Muscle layer of duodenum (tissue), 2 donors: ENCODE measurements around the gene IWS1.

Source experiments
- H3K27ac ChIP-seq: one replicate; pipeline ENCODE4 v1.7.0; 2013; ENCODE audit warnings: mild to moderate bottlenecking, low read length
- H3K27me3 ChIP-seq: one replicate; pipeline ENCODE4 v1.7.0; 2013; ENCODE audit warnings: low read depth, mild to moderate bottlenecking, control low read depth, low read length
- H3K36me3 ChIP-seq, 2 donors: one replicate each; pipeline ENCODE4 v1.7.0; 2013; ENCODE audit warnings: low read length in 2 of 2, control low read depth in 1 of 2, mild to moderate bottlenecking in 1 of 2; ENCODE audit not compliant: insufficient read depth in 2 of 2, control insufficient read depth in 1 of 2
- H3K4me1 ChIP-seq, 2 donors: one replicate each; pipeline ENCODE4 v1.7.0; 2013; ENCODE audit warnings: low read length in 2 of 2, mild to moderate bottlenecking in 2 of 2, control low read depth in 1 of 2, moderate library complexity in 1 of 2; ENCODE audit not compliant: insufficient read depth in 2 of 2, control insufficient read depth in 1 of 2
- H3K4me3 ChIP-seq, 2 donors: one replicate each; pipeline ENCODE4 v1.7.0; 2013; ENCODE audit warnings: low read length in 2 of 2, low read depth in 1 of 2, mild to moderate bottlenecking in 1 of 2
- H3K9me3 ChIP-seq, 2 donors: one replicate each; pipeline ENCODE4 v1.7.0; 2013; ENCODE audit warnings: low read length in 2 of 2, control low read depth in 1 of 2, mild to moderate bottlenecking in 1 of 2; ENCODE audit not compliant: control insufficient read depth in 1 of 2
- donor health status: healthy.

Gene IWS1

GRCh38 chr2:127510073-127510472 lies 16.2 kb downstream of the IWS1 start:
- Histone ChIP-seq H3K27ac (no peak overlapping the region), H3K27me3 (no peaks in the 10 kb centered on the region), H3K36me3 (peaks cover 15 to 17% of the 10 kb centered on the region in 2 donors), H3K9me3 (no peaks in the 10 kb centered on the region), H3K4me3 (no peak overlapping the region), H3K4me1 (peaks cover 5 to 28% of the 10 kb centered on the region in 2 donors)

GRCh38 chr2:127508631-127509034 lies 17.7 kb downstream of the IWS1 start:
- H3K9me3 ChIP-seq: no peaks in the 10 kb centered on the region
- H3K4me1 ChIP-seq: peaks cover 5 to 17% of the 10 kb centered on the region in 2 donors
- no peaks in the 10 kb centered on the region for H3K27me3 ChIP-seq
- H3K27ac ChIP-seq: no peak overlapping the region
- no peak overlapping the region for H3K4me3 ChIP-seq
- H3K36me3 ChIP-seq: peaks cover 20 to 23% of the 10 kb centered on the region in 2 donors

- H3K4me3 ChIP-seq: no peak overlapping the region
- H3K27me3 ChIP-seq: no peaks in the 10 kb centered on the region
- H3K27ac ChIP-seq: no peak overlapping the region
- H3K36me3 ChIP-seq: peaks cover 23 to 25% of the 10 kb centered on the region in 2 donors
- H3K9me3 ChIP-seq: no peaks in the 10 kb centered on the region
- peaks cover 5 to 17% of the 10 kb centered on the region in 2 donors for H3K4me1 ChIP-seq
These were observed 18.2 kb downstream of the IWS1 start for GRCh38 chr2:127508023-127508630.

GRCh38 chr2:127506510-127506909 lies 19.8 kb downstream of the IWS1 start:
- Histone ChIP-seq H3K4me3 (no peak overlapping the region), H3K27me3 (no peaks in the 10 kb centered on the region), H3K36me3 (peaks cover 36% of the 10 kb centered on the region in 2 donors), H3K9me3 (no peaks in the 10 kb centered on the region), H3K4me1 (peaks cover 5 to 17% of the 10 kb centered on the region in 2 donors), H3K27ac (no peak overlapping the region)

GRCh38 chr2:127504552-127505430 lies 21.5 kb downstream of the IWS1 start:
- peaks cover 36 to 45% of the 10 kb centered on the region in 2 donors for H3K36me3 ChIP-seq

GRCh38 chr2:127503491-127503890 lies 22.8 kb downstream of the IWS1 start:
- H3K27me3 ChIP-seq: no peaks in the 10 kb centered on the region
- H3K27ac ChIP-seq: no peak overlapping the region
- H3K4me1 ChIP-seq: peaks cover 5 to 19% of the 10 kb centered on the region in 2 donors
- no peak overlapping the region for H3K4me3 ChIP-seq
- no peaks in the 10 kb centered on the region for H3K9me3 ChIP-seq
- peaks cover 39 to 54% of the 10 kb centered on the region in 2 donors for H3K36me3 ChIP-seq

More at GRCh38 chr2:127504552-127505430, 21.5 kb downstream of the IWS1 start:
- no peaks in the 10 kb centered on the region for H3K27me3 ChIP-seq
- no peak overlapping the region for H3K4me3 ChIP-seq
- H3K27ac ChIP-seq: no peak overlapping the region
- no peaks in the 10 kb centered on the region for H3K9me3 ChIP-seq
- peaks cover 5 to 17% of the 10 kb centered on the region in 2 donors for H3K4me1 ChIP-seq

- H3K27me3 ChIP-seq: no peaks in the 10 kb centered on the region
- peaks cover 0 to 4% of the 10 kb centered on the region in 2 donors for H3K4me1 ChIP-seq
- H3K4me3 ChIP-seq: no peak overlapping the region
- no peak overlapping the region for H3K27ac ChIP-seq
- peaks cover 43 to 50% of the 10 kb centered on the region in 2 donors for H3K36me3 ChIP-seq
- no peaks in the 10 kb centered on the region for H3K9me3 ChIP-seq
These were observed 27.9 kb downstream of the IWS1 start for GRCh38 chr2:127498386-127498785.

- Histone ChIP-seq H3K4me1 (no peaks in the 10 kb centered on the region), H3K9me3 (no peaks in the 10 kb centered on the region), H3K27ac (no peak overlapping the region), H3K27me3 (no peaks in the 10 kb centered on the region), H3K36me3 (peaks cover 55 to 83% of the 10 kb centered on the region in 2 donors), H3K4me3 (no peak overlapping the region)
These were observed 36.0 kb downstream of the IWS1 start for GRCh38 chr2:127490283-127490682.

GRCh38 chr2:127486247-127487058 lies 39.8 kb downstream of the IWS1 start:
- Histone ChIP-seq H3K4me3 (no peak overlapping the region), H3K36me3 (peaks cover 61 to 76% of the 10 kb centered on the region in 2 donors), H3K27me3 (no peaks in the 10 kb centered on the region), H3K27ac (no peak overlapping the region), H3K4me1 (no peaks in the 10 kb centered on the region), H3K9me3 (no peaks in the 10 kb centered on the region)

- H3K4me1 ChIP-seq: no peaks in the 10 kb centered on the region
- no peak overlapping the region for H3K27ac ChIP-seq
- H3K36me3 ChIP-seq: peaks cover 69 to 76% of the 10 kb centered on the region in 2 donors
- H3K27me3 ChIP-seq: no peaks in the 10 kb centered on the region
- no peaks in the 10 kb centered on the region for H3K9me3 ChIP-seq
- no peak overlapping the region for H3K4me3 ChIP-seq
These were observed 40.6 kb downstream of the IWS1 start for GRCh38 chr2:127485694-127486071.
